ENCODE measurements around the gene AGPAT3.

AGPAT3 gene

DNA sequence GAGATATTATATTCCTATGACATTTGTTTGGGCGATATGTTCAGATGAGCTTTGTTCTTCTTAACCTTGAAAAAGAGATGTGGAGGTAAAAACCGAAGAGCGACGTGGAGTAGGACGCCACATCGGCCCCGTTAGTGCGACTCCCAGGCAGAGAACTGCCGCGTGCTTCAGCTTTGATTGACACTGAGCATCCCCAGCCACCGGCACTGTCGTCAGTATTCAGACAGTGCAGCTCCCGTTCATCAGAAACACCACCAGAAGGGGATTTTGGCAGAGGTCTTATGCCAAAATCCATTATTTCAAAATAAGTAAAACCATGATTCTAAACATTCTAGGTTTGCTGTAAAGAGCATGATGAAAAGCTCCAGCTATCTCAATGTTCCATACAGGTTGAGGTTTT lies 66.5 kb downstream of the AGPAT3 start:
- no peaks in the 10 kb centered on the region for H3K36me3 ChIP-seq (replicated peaks)
- in situ Hi-C loops (cut with HindIII; ENCODE audit: low pct_ligation_motif_present, low sequenced_read_pairs), result no loop called here
- TF ChIP-seq, protein P1, sequence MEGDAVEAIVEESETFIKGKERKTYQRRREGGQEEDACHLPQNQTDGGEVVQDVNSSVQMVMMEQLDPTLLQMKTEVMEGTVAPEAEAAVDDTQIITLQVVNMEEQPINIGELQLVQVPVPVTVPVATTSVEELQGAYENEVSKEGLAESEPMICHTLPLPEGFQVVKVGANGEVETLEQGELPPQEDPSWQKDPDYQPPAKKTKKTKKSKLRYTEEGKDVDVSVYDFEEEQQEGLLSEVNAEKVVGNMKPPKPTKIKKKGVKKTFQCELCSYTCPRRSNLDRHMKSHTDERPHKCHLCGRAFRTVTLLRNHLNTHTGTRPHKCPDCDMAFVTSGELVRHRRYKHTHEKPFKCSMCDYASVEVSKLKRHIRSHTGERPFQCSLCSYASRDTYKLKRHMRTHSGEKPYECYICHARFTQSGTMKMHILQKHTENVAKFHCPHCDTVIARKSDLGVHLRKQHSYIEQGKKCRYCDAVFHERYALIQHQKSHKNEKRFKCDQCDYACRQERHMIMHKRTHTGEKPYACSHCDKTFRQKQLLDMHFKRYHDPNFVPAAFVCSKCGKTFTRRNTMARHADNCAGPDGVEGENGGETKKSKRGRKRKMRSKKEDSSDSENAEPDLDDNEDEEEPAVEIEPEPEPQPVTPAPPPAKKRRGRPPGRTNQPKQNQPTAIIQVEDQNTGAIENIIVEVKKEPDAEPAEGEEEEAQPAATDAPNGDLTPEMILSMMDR (IDR thresholded peaks at IDR 0.05; ENCODE audit: low read depth, low read length, missing control alignments), result no peak

DNA sequence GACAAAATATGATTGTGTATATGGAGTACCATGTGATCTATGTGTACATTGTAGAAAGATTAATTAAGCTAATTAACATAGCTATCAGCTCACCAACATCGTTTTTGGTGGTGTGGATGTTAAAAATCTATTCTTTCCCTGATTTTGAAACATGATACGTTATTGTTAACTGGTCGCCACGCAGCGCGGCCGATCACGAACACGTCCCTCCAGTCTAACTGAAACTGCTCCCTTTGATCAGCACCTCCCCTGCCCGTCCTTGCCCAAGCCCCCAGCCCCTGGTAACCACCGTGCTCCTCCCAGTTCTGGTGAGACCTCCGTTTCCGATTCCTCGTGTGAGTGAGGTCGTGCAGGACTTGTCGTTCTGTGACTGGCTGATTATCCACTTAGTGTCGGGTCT lies 67.0 kb downstream of the AGPAT3 start:
- DNase-seq, result no peak
- in situ Hi-C loops (cut with HindIII; ENCODE audit: low pct_ligation_motif_present, low sequenced_read_pairs), result no loop called here
- TF ChIP-seq, protein P1 (IDR thresholded peaks at IDR 0.05; ENCODE audit: low read depth, low read length, missing control alignments), result no peak
- Histone ChIP-seq H3K36me3 (replicated peaks) (no peaks in the 10 kb centered on the region), H3K4me3 (ENCODE audit: low read depth, low read length) (no peak overlapping the region), H3K27ac (no peak overlapping the region), H3K27me3 (replicated peaks) (no peaks in the 10 kb centered on the region)

More for the DNA sequence above, 66.5 kb downstream of the AGPAT3 start:
- Histone ChIP-seq H3K27ac (no peak overlapping the region), H3K4me3 (ENCODE audit: low read depth, low read length) (no peak overlapping the region), H3K27me3 (replicated peaks) (no peaks in the 10 kb centered on the region)
- DNase-seq, result no peak

DNA sequence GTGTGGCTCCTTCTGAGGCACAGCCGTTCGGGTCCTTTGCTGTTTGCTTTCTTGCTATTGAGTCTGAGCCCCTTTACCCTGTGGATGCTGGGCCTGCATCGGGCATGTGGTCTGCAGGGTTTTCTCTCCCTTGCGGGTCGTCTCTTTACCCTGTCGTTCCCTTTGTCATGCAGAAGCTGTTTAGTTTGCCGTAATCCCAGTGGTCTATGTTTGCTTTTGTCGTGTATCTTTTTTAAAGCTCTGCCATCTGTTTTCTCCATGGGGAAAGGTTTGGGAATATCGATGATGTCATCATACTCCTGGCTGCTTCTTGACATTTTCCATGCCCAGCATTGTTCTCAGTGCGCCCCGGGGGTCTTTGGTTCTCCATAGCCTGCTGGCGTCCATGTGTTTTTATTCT lies 68.2 kb downstream of the AGPAT3 start:
- H3K27ac ChIP-seq, result no peak overlapping the region
- no peak overlapping the region for H3K4me3 ChIP-seq (ENCODE audit: low read depth, low read length)
- no peaks in the 10 kb centered on the region for H3K27me3 ChIP-seq (replicated peaks)
- in situ Hi-C loops (cut with HindIII; ENCODE audit: low pct_ligation_motif_present, low sequenced_read_pairs), result no loop called here
- H3K36me3 ChIP-seq (replicated peaks), result no peaks in the 10 kb centered on the region
- TF ChIP-seq, protein P1 (IDR thresholded peaks at IDR 0.05; ENCODE audit: low read depth, low read length, missing control alignments), result no peak
- no peak for DNase-seq

DNA sequence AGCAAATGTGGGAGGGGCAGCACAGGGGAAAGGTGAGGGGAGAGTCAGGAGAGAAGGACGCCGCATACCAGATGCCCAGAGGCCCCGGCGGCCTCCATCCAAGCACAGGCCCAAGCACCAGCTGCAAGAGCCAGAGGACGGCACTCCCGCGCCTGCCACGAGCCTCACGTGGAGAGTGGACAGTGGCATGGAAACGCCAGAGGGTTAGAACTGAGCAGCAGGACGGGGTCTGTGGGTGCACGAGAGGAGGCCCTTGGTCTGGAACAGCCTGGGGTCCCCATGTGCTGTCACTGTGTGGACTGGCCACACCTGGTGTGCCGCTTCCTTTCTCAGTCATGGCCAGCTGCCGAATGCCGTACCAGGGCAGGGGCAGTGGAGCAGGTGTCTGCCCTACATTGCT lies 68.7 kb downstream of the AGPAT3 start:
- DNase-seq, result no peak
- Histone ChIP-seq H3K36me3 (replicated peaks) (no peaks in the 10 kb centered on the region), H3K27ac (no peak overlapping the region), H3K27me3 (replicated peaks) (no peaks in the 10 kb centered on the region), H3K4me3 (ENCODE audit: low read depth, low read length) (no peak overlapping the region)
- TF ChIP-seq, protein P1 (IDR thresholded peaks at IDR 0.05; ENCODE audit: low read depth, low read length, missing control alignments), result no peak
- in situ Hi-C loops (cut with HindIII; ENCODE audit: low pct_ligation_motif_present, low sequenced_read_pairs), result no loop called here

DNA sequence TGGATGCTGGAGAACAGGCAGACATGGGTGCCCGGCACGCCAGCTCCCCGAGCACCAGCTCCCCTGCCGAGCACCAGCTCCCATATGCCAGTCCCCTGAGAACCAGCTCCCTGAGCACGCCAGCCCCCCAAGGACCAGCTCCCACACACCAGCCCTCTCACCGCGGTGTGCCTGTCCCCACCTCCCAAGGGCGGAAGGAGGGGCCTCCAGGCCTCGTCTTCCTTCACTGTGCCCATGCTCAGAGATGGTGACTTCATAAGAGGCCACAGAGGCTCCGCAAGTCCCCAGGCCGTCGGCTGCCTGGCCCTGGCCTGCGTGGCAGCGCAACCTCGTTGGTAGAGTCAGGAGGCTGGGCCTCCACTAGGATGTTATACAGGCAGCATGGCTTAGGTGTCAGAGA lies 69.1 kb downstream of the AGPAT3 start:
- TF ChIP-seq, protein P1 (IDR thresholded peaks at IDR 0.05; ENCODE audit: low read depth, low read length, missing control alignments), result no peak
- no peak for DNase-seq
- no peaks in the 10 kb centered on the region for H3K27me3 ChIP-seq (replicated peaks)
- in situ Hi-C loops (cut with HindIII; ENCODE audit: low pct_ligation_motif_present, low sequenced_read_pairs), result no loop called here
- no peak overlapping the region for H3K4me3 ChIP-seq (ENCODE audit: low read depth, low read length)
- H3K36me3 ChIP-seq (replicated peaks), result no peaks in the 10 kb centered on the region
- no peak overlapping the region for H3K27ac ChIP-seq
